ENCODE measurements around the gene TTC7B. TPM values are rescaled to one million over a fixed set of nuclear protein-coding genes. Genes with fewer than 3 reads are reported as not detected.

The TTC7B gene
- total and polyA plus RNA-seq, 2 donors (not counting 3 experiments of a cell fraction or from before 2014, with no cell fraction given), result 46.8 to 76.5 TPM

DNA sequence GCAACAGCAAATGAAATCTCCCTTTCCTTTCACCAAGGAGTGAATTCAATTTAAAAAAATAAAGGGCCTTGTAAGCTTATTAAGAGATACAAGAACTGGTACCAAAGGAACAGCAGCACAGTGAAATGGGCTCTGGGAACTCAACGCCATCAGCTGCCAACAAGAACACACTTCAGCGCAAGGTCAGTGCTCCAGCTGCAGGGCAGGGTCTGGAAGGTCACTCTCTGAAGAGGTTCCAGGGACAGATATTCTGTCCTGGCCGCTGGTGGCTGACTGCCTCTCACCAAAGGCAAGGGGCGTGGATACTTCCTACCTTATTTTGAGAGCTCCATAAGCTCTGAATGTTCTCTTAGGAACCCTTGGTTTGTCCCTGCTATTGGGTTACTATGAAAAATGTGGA lies 232.8 kb downstream of the TTC7B start:
- Histone ChIP-seq H3K4me2 (ENCODE audit: insufficient read depth, low read length) (no peak overlapping the region), H3K79me2 (ENCODE audit: control insufficient read depth, insufficient read depth, low read length) (no peaks in the 10 kb centered on the region), H4K20me1 (replicated peaks; ENCODE audit: control insufficient read depth, extremely low read depth, insufficient read depth, low read length) (no peaks in the 10 kb centered on the region), H3K9me3 (replicated peaks; ENCODE audit: control insufficient read depth, insufficient read depth, low read length) (no peaks in the 10 kb centered on the region), H2AFZ (ENCODE audit: low read depth, low read length) (no peak overlapping the region), H3K9ac (replicated peaks; ENCODE audit: extremely low read depth, insufficient read depth, low read length) (no peak overlapping the region), H3K4me3 (replicated peaks in 1 of 3; ENCODE audit: insufficient read depth in 1 of 3, low read depth in 1 of 3, low read length in 3 of 3) (no peak overlapping the region), H3K27me3 (ENCODE audit: control insufficient read depth in 2 of 2, insufficient read depth in 2 of 2, low read length in 2 of 2) (no peaks in the 10 kb centered on the region), H3K9me1 (replicated peaks; ENCODE audit: control insufficient read depth, extremely low read depth, insufficient read depth, low read length) (no peaks in the 10 kb centered on the region), H3K36me3 (ENCODE audit: control insufficient read depth in 2 of 2, extremely low read depth in 1 of 2, insufficient read depth in 2 of 2, low read length in 2 of 2) (peaks cover 0 to 21% of the 10 kb centered on the region in 2 experiments), H3K4me1 (ENCODE audit: control insufficient read depth, extremely low read depth, insufficient read depth, low read length) (no peaks in the 10 kb centered on the region), H3K27ac (ENCODE audit: insufficient read depth, low read depth, low read length) (no peak overlapping the region)
- dilution Hi-C loops (cut with MboI; ENCODE audit: extremely low pct_ligation_motif_present, low sequenced_read_pairs), result no loop called here
- TF ChIP-seq, protein P1, sequence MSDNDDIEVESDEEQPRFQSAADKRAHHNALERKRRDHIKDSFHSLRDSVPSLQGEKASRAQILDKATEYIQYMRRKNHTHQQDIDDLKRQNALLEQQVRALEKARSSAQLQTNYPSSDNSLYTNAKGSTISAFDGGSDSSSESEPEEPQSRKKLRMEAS (IDR thresholded peaks at IDR 0.05; ENCODE audit: insufficient read depth, insufficient read length), result no peak
- no peak for TF ChIP-seq GATA2 (IDR thresholded peaks at IDR 0.05; ENCODE audit: insufficient read depth, insufficient read length, low read depth, low read length)
- TF ChIP-seq MYC (IDR thresholded peaks at IDR 0.05; ENCODE audit: low read depth, low read length), result no peak
- TF ChIP-seq POLR2A (IDR thresholded peaks at IDR 0.05; ENCODE audit: low read depth, low read length), result no peak
- no peak for TF ChIP-seq JUN (IDR thresholded peaks at IDR 0.05; ENCODE audit: borderline replicate concordance, insufficient read depth, insufficient read length, low read depth)
- TF ChIP-seq, protein P2, sequence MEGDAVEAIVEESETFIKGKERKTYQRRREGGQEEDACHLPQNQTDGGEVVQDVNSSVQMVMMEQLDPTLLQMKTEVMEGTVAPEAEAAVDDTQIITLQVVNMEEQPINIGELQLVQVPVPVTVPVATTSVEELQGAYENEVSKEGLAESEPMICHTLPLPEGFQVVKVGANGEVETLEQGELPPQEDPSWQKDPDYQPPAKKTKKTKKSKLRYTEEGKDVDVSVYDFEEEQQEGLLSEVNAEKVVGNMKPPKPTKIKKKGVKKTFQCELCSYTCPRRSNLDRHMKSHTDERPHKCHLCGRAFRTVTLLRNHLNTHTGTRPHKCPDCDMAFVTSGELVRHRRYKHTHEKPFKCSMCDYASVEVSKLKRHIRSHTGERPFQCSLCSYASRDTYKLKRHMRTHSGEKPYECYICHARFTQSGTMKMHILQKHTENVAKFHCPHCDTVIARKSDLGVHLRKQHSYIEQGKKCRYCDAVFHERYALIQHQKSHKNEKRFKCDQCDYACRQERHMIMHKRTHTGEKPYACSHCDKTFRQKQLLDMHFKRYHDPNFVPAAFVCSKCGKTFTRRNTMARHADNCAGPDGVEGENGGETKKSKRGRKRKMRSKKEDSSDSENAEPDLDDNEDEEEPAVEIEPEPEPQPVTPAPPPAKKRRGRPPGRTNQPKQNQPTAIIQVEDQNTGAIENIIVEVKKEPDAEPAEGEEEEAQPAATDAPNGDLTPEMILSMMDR (IDR thresholded peaks at IDR 0.05; ENCODE audit: extremely low read depth in 1 of 2, insufficient read depth in 1 of 2, low read depth in 1 of 2, low read length in 2 of 2), result no peak
- no peak for TF ChIP-seq FOS (IDR thresholded peaks at IDR 0.05; ENCODE audit: borderline replicate concordance, insufficient read depth, low read length)
- TF ChIP-seq POLR2AphosphoS5 (IDR thresholded peaks at IDR 0.05; ENCODE audit: insufficient read depth, low read depth, low read length), result no peak
- no peak for TF ChIP-seq EZH2 (IDR thresholded peaks at IDR 0.05; ENCODE audit: borderline replicate concordance, low read depth, low read length, severe bottlenecking)
- CTCF ChIA-PET, result no interaction called here
- POLR2A ChIA-PET, result no interaction called here
- BruUV-seq (replicated peaks), result no TSS peak
- no peak for DNase-seq (ENCODE audit: low read depth, low spot score)
- intact Hi-C loops (cut with micrococcal nuclease), result no loop called here
- no peak for FAIRE-seq

Data from endothelial cell of umbilical vein (primary cell).